Bronchial smooth muscle cell (primary cell): ENCODE data around the gene PPP1R3D. TPM values are rescaled to one million over a fixed set of nuclear protein-coding genes. Genes with fewer than 3 reads are reported as not detected.

ENCODE experiments used
- total RNA-seq: library from RNA; depleted of rRNA; stranded (reverse); fragments of >200 nt; gene quantifications from 2 replicates; pipeline ENCODE4 v1.2.1, GENCODE V29; 2014

Gene PPP1R3D
- 3.7 and 5.2 TPM in 2 replicates for total RNA-seq

GRCh38 chr20:59940129-59940955 is at the start of gene PPP1R3D, which contains the start of gene FAM217B:
TSS of gene PPP1R3D (minus strand) at chr20:59940305. CDS start at chr20:59939931, 374 bp downstream.
TSS of gene FAM217B (plus strand) at chr20:59940389. CDS start at chr20:59943944, 3,555 bp downstream.

GRCh38 chr20:59958123-59958522 is 18.0 kb upstream of the PPP1R3D start, which contains the start of gene CDH26:
TSS of gene CDH26 (plus strand) at chr20:59958423. CDS start at chr20:59958727, 304 bp downstream.

GRCh38 chr20:59933296-59933848 is 6.7 kb downstream of the PPP1R3D start, which contains the start of gene SYCP2:
TSS of gene SYCP2 (minus strand) at chr20:59933637. CDS start at chr20:59922413, 11,224 bp downstream.

Other genes with a start within 250 kb of the PPP1R3D start
- gene SYCP2, start 6.7 kb downstream of the PPP1R3D start, total RNA-seq, result 0.17 and 0.63 TPM in 2 replicates
- gene FAM217B, start 84 bp upstream of the PPP1R3D start, total RNA-seq, result 2.9 and 3.2 TPM in 2 replicates
- 0.16 and 0.34 TPM in 2 replicates for gene CDH26, start 18.1 kb upstream of the PPP1R3D start, total RNA-seq